PC-9 (cell line): ENCODE data around the gene HEATR5B. TPM values are rescaled to one million over a fixed set of nuclear protein-coding genes. Genes with fewer than 3 reads are reported as not detected.
A peak's percentile ranks its signal among the peaks of the same experiment; 100 is the strongest.

Source experiments
- BruUV-seq: library from RNA; stranded (reverse); fragments of 400-500 nt; replicated peaks from 2 replicates; lab custom pipeline; 2021; lab: Mats Ljungman, UMichigan
- CTCF ChIA-PET: fragments of 300-600 bp; sonication (Branson Sonifier 250); formaldehyde crosslinking; loops from one replicate; lab custom pipeline; 2022; ENCODE audit warnings: antibody characterized with exemption; lab: Charles Lee
- POLR2A ChIA-PET: fragments of 300-600 bp; sonication (Branson Sonifier 250); formaldehyde crosslinking; loops from one replicate; lab custom pipeline; 2022; ENCODE audit warnings: antibody characterized with exemption; ENCODE audit not compliant: unreplicated experiment; lab: Charles Lee
- DNase-seq, 2 experiments: peaks; one replicate each; pipeline versions ENCODE4 v3.0.0 to v3.0.0-alpha.2; 2015 to 2022; ENCODE audit warnings: mixed read lengths in 1 of 2
- H2AFZ ChIP-seq: fragments of 200-600 bp; sonication (generic); 2 replicates; pipeline ENCODE4 v1.8.1; 2017; ENCODE audit warnings: antibody characterized with exemption
- H3F3A ChIP-seq: fragments of 200-600 bp; sonication (generic); 2 replicates; pipeline ENCODE4 v1.8.1; 2017; ENCODE audit warnings: antibody characterized with exemption, mild to moderate bottlenecking, low read depth; ENCODE audit not compliant: insufficient read depth
- H3K27ac ChIP-seq: fragments of 200-600 bp; sonication (generic); 2 replicates; pipeline ENCODE4 v1.6.1; 2016; ENCODE audit warnings: mixed run types
- H3K27me3 ChIP-seq: fragments of 200-600 bp; sonication (generic); 2 replicates; pipeline ENCODE4 v1.6.1; 2016; ENCODE audit warnings: low read depth, mixed run types; ENCODE audit not compliant: insufficient read depth
- H3K36me3 ChIP-seq: fragments of 200-600 bp; sonication (generic); 2 replicates; pipeline ENCODE4 v1.6.1; 2016; ENCODE audit warnings: low read depth, mixed run types
- H3K4me1 ChIP-seq: fragments of 200-600 bp; sonication (generic); replicated peaks from 2 replicates; pipeline ENCODE4 v1.6.1; 2016; ENCODE audit warnings: mixed run types; ENCODE audit not compliant: insufficient read depth
- H3K4me2 ChIP-seq: fragments of 200-600 bp; sonication (generic); 2 replicates; pipeline ENCODE4 v1.6.1; 2017; ENCODE audit warnings: mixed run types
- H3K4me3 ChIP-seq: fragments of 200-600 bp; sonication (generic); 2 replicates; pipeline ENCODE4 v1.6.1; 2016; ENCODE audit warnings: mixed run types
- H3K79me2 ChIP-seq: fragments of 200-600 bp; sonication (generic); 2 replicates; pipeline ENCODE4 v1.6.1; 2017; ENCODE audit warnings: low read depth, mixed run types
- H3K9me2 ChIP-seq: fragments of 200-600 bp; sonication (generic); 2 replicates; pipeline ENCODE4 v1.8.1; 2017; ENCODE audit warnings: mild to moderate bottlenecking; ENCODE audit not compliant: insufficient read depth
- H3K9me3 ChIP-seq: fragments of 200-600 bp; sonication (generic); 2 replicates; pipeline ENCODE4 v1.8.1; 2016; ENCODE audit warnings: low read depth; ENCODE audit not compliant: insufficient read depth
- H4K20me1 ChIP-seq: fragments of 200-600 bp; sonication (generic); 2 replicates; pipeline ENCODE4 v1.8.1; 2017; ENCODE audit not compliant: insufficient read depth
- EZH2 ChIP-seq: fragments of 200-600 bp; sonication (generic); IDR thresholded peaks from 2 replicates; pipeline ENCODE4 v1.8.0; 2017; ENCODE audit warnings: antibody characterized with exemption, low read depth
- intact Hi-C: fragments of 100-400 bp; cut with micrococcal nuclease; formaldehyde crosslinking; loops from one replicate; pipeline ENCODE4 v1.10.0; 2022; ENCODE audit not compliant: unreplicated experiment
- total RNA-seq: library from RNA; stranded (reverse); gene quantifications from 2 replicates; pipeline ENCODE4 v1.2.3, GENCODE V29; 2021
- TF ChIP-seq, protein P1 (sequence below): fragments of 200-600 bp; sonication (generic); conservative IDR thresholded peaks from 2 replicates; pipeline ENCODE4 v1.6.1; 2017; ENCODE audit warnings: mixed run types, antibody characterized with exemption, mild to moderate bottlenecking, moderate library complexity

Gene HEATR5B
- total RNA-seq, 1 experiment from 2014 or later: 13.0 TPM

DNA sequence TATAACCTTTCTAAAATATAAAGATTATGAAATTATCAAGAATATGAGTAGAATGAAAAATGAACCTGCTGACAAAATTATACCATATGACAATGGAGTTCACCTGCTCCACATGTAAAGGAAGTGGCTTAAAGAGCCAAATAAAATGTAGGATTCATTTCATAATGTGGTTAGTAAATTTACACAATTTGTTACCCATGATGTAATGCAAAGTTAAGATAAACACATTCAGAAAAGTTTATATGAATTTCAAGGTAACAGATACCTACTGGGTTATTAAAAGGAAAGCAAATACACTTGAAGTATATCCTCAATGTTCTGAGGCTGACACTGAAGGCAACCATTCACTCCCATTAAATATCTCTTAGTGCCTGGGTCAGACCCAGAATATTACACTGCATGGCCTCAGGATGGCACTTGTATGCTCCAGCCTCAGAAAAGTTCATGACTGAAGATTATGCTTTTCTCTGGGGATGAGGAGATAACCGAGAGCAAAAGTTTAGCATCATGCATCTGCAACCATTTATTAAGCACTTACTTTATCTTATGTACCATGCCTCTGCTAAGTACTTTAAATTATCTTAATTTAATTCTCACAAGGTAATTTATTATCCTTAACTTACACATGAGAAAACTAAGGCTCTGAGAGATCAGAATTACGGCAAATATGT lies 124.0 kb downstream of the HEATR5B start:
- no peak overlapping the region for H3K4me2 ChIP-seq
- TF ChIP-seq EZH2: no peak
- TF ChIP-seq, protein P1, sequence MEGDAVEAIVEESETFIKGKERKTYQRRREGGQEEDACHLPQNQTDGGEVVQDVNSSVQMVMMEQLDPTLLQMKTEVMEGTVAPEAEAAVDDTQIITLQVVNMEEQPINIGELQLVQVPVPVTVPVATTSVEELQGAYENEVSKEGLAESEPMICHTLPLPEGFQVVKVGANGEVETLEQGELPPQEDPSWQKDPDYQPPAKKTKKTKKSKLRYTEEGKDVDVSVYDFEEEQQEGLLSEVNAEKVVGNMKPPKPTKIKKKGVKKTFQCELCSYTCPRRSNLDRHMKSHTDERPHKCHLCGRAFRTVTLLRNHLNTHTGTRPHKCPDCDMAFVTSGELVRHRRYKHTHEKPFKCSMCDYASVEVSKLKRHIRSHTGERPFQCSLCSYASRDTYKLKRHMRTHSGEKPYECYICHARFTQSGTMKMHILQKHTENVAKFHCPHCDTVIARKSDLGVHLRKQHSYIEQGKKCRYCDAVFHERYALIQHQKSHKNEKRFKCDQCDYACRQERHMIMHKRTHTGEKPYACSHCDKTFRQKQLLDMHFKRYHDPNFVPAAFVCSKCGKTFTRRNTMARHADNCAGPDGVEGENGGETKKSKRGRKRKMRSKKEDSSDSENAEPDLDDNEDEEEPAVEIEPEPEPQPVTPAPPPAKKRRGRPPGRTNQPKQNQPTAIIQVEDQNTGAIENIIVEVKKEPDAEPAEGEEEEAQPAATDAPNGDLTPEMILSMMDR: no peak
- 0 out of 2 replicates have a peak, but pooled peaks cover 4% of the 10 kb centered on the region for H3K36me3 ChIP-seq
- H3K27ac ChIP-seq: no peak overlapping the region
- POLR2A ChIA-PET: no interaction called here
- no peaks in the 10 kb centered on the region for H3K9me3 ChIP-seq
- H3F3A ChIP-seq: peaks cover 8% of the 10 kb centered on the region
- peaks cover 4% of the 10 kb centered on the region; the same call in 1 of the 2 replicates for H3K9me2 ChIP-seq
- no TSS peak for BruUV-seq
- CTCF ChIA-PET: no interaction called here
- H3K4me1 ChIP-seq: peaks cover 40% of the 10 kb centered on the region
- DNase-seq: no peak
- no peaks in the 10 kb centered on the region for H3K27me3 ChIP-seq
- H4K20me1 ChIP-seq: no peaks in the 10 kb centered on the region
- no peak overlapping the region for H3K4me3 ChIP-seq
- intact Hi-C loops: no loop called here
- H3K79me2 ChIP-seq: peaks cover 90% of the 10 kb centered on the region
- no peak overlapping the region for H2AFZ ChIP-seq

DNA sequence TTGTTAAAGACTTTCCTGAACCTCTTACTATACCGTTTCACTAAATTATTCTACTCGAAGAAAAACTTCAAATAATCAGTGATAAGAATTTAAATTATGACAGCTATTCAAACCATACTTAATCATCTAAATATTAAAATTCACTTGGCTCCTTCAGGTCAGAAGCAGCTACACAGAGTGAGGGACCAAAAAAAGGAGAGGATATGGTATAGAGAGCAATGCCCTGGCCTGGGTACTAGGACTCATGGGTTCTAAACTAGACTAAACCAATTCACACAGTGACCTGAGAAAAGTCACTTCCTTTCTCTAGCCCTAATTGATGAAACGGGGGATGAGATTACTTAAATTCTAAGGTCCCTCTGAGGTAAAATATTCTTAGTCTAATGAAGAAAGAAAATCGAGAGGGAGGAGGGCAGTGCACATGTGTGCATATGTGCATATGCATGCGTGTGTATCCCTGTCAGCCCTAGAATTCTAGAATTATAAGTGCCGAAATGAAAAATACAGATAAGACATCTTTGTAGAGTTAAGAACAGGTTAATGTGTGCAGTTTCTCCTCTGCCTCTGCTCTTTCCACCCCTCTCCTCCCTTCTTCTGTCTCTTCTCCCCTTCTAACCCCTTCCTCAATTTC lies 129.1 kb downstream of the HEATR5B start:
- Histone ChIP-seq H3K9me2 (peaks cover 4% of the 10 kb centered on the region; the same call in 1 of the 2 replicates), H3K9me3 (no peaks in the 10 kb centered on the region), H3K4me3 (no peak overlapping the region), H3K4me2 (no peak overlapping the region), H3K4me1 (peaks cover 39% of the 10 kb centered on the region), H3K27ac (no peak overlapping the region), H3F3A (peaks cover 28% of the 10 kb centered on the region), H3K79me2 (peaks cover 84% of the 10 kb centered on the region), H4K20me1 (no peaks in the 10 kb centered on the region), H3K36me3 (0 out of 2 replicates have a peak, but pooled peaks cover 4% of the 10 kb centered on the region), H3K27me3 (no peaks in the 10 kb centered on the region), H2AFZ (no peak overlapping the region)
- DNase-seq: no peak
- intact Hi-C loops: no loop called here
- ChIA-PET POLR2A (interaction anchor here (0.6 kb wide), 1 partner anchor 20 kb away, joined by 6 read pairs; no protein-coding TSS in a partner anchor), CTCF (no interaction called here)
- BruUV-seq: no TSS peak
- TF ChIP-seq EZH2: no peak
- TF ChIP-seq, protein P1: no peak

DNA sequence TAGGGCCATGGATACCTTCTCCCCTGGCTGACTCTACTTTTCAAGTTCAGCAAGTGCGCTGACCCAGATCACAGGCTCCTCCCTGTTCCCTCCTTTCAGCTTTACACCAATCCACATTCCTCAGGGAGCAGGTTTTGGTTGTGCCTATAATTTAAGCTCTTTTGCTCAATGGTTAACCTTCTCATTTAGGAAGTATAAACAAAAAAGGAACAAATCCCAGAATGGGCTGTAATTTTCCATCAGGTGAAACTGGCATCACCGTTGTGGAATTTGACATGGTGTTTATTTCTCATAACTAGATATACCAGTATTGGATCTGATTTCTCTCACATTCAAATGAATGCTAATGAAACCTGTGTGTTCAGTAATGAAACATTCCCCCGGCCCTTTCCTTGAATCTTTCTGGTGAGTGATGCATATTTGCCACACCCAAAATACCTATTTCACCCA lies 131.4 kb downstream of the HEATR5B start:
- H3K36me3 ChIP-seq: no peaks in the 10 kb centered on the region
- H4K20me1 ChIP-seq: no peaks in the 10 kb centered on the region
- peaks cover 4% of the 10 kb centered on the region; the same call in 1 of the 2 replicates for H3K9me2 ChIP-seq
- DNase-seq: peak; percentile 38 to 97
- no peaks in the 10 kb centered on the region for H3K27me3 ChIP-seq
- ChIA-PET CTCF (no interaction called here), POLR2A (interaction anchor here (0.5 to 0.9 kb wide), 3 partner anchors 18 to 245 kb away, joined by 3 to 5 read pairs (median 3); no protein-coding TSS in a partner anchor)
- peak overlapping the region; percentile 88 for H3K27ac ChIP-seq
- BruUV-seq: no TSS peak
- peaks cover 28% of the 10 kb centered on the region for H3F3A ChIP-seq
- peak overlapping the region; percentile 52 for H3K4me2 ChIP-seq
- TF ChIP-seq, protein P1: no peak
- no peak for TF ChIP-seq EZH2
- H2AFZ ChIP-seq: no peak overlapping the region
- peaks cover 36% of the 10 kb centered on the region for H3K4me1 ChIP-seq
- H3K4me3 ChIP-seq: no peak overlapping the region
- intact Hi-C loops: loop anchor here (1.0 kb wide), 1 partner anchor 11 kb away; no protein-coding TSS in a partner anchor
- no peaks in the 10 kb centered on the region for H3K9me3 ChIP-seq
- peaks cover 81% of the 10 kb centered on the region for H3K79me2 ChIP-seq
